ENCODE results near the gene CYP3A7.

DNA sequence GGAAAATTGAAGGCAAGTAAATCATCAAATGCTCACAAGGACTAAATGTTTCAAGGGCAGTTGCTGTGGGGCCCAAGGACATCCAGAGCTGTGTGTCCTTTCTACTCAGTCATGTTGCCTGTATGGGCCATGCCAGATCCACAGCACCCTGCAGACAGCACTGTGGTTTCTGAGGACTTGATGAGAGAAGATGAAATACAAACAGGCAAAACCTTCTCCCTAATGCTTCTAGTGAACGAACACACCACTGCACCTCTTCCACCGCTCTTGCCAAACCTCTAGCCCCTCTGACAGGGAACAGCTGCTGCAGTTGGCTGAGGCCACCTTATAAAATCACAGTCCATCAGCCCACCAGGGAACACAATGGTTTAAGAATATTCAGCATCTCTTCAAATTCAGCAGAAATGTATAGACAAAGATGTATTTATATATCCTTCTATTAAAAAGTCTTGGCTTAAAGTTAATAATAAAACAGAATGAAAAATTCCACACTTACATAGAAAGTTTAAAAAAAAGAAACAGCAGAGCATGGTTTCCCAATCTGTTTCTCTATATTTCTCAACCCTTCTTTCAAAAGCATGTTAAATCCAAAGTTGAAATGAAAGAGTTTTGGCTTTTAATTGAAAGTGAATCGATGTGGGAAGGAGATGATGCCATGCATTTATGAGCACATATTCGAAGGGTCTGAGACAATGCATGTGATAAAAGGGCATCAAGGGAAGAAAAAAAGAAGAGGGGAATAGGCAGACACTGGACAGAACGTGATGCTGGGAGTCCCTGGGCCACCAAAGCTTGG, 14.0 kb downstream of the CYP3A7 start:
- TF ChIP-seq, protein P1, sequence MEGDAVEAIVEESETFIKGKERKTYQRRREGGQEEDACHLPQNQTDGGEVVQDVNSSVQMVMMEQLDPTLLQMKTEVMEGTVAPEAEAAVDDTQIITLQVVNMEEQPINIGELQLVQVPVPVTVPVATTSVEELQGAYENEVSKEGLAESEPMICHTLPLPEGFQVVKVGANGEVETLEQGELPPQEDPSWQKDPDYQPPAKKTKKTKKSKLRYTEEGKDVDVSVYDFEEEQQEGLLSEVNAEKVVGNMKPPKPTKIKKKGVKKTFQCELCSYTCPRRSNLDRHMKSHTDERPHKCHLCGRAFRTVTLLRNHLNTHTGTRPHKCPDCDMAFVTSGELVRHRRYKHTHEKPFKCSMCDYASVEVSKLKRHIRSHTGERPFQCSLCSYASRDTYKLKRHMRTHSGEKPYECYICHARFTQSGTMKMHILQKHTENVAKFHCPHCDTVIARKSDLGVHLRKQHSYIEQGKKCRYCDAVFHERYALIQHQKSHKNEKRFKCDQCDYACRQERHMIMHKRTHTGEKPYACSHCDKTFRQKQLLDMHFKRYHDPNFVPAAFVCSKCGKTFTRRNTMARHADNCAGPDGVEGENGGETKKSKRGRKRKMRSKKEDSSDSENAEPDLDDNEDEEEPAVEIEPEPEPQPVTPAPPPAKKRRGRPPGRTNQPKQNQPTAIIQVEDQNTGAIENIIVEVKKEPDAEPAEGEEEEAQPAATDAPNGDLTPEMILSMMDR (IDR thresholded peaks at IDR 0.05; ENCODE audit: low read depth, low read length) = no peak
- TF ChIP-seq EZH2phosphoT487 (IDR thresholded peaks at IDR 0.05; ENCODE audit: low read depth) = no peak

Data from OCI-LY3 (cell line).